ENCODE data around the gene TDRD10.

TDRD10 gene

DNA sequence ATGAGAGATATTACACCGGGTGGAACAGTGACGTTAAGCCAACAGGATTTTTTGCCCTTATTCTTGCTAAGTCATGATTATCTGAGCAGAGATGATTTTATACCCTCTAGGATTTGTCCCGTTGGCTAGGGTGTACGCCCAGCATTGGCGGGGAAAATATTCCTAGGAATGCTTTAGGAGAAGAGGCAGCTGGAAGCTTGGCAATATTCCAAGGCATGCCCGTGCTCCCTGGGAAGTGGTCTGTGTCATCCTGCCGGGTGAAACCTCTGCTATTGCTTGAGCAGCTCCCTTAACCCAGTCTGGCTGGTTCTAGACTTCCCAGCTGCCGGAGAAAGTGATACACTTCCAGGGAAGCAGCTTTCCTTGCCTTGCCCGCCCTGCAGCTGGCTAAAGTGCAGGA, 81.8 kb downstream of the TDRD10 start:
- TF ChIP-seq CTCF (IDR thresholded peaks at IDR 0.05) (no peak), ZFX (IDR thresholded peaks at IDR 0.05; ENCODE audit: borderline replicate concordance) (no peak)
- no peak overlapping the region for H3K27ac ChIP-seq

GRCh38 chr1:154584267-154584994, 82.4 kb downstream of the TDRD10 start:
- H3K27ac ChIP-seq = no peak overlapping the region
- TF ChIP-seq ZFX (IDR thresholded peaks at IDR 0.05; ENCODE audit: borderline replicate concordance) (no peak), CTCF (IDR thresholded peaks at IDR 0.05) (no peak)

DNA sequence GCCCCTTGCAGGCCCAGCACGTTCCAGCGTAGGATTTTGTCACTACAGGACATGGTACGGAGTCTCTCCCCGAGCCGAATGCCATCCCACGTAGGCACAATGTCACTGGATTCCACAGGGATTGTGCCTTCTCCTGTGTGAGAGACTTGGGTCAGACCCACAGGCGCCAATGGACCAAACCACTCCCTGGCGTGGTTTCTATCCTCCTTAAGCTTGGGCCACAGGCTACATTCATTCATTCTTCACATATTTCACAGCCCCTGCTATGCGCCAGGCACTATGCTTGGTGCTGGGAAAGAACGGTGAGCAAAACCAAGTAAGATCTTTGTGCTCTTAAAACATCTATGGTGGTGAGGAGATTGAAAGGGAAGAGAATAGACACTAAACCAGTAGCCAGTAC, 84.2 kb downstream of the TDRD10 start:
- no peak overlapping the region for H3K27ac ChIP-seq
- TF ChIP-seq CTCF (IDR thresholded peaks at IDR 0.05) = no peak
- no peak for TF ChIP-seq ZFX (IDR thresholded peaks at IDR 0.05; ENCODE audit: borderline replicate concordance)

DNA sequence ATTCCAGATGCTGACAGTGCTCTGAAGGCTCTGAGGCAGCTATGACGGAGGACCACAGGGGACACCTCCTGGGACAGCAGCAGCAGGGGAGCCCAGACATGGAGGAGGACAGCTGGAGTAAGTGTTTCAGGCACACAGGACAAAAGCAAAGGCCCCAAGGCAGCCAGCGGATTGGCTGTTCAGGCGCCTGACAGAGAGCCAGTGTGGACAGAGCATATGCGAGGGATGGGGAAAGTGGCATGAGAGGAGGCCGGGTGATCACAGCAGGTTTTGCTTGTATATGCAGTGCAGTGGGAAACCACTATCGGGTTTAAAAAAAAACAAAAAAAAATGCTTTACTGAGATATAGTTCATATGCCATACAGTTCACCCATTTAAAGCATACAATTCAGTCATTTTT, 84.6 kb downstream of the TDRD10 start:
- TF ChIP-seq CTCF (IDR thresholded peaks at IDR 0.05) (no peak), ZFX (IDR thresholded peaks at IDR 0.05; ENCODE audit: borderline replicate concordance) (no peak)
- no peak overlapping the region for H3K27ac ChIP-seq

DNA sequence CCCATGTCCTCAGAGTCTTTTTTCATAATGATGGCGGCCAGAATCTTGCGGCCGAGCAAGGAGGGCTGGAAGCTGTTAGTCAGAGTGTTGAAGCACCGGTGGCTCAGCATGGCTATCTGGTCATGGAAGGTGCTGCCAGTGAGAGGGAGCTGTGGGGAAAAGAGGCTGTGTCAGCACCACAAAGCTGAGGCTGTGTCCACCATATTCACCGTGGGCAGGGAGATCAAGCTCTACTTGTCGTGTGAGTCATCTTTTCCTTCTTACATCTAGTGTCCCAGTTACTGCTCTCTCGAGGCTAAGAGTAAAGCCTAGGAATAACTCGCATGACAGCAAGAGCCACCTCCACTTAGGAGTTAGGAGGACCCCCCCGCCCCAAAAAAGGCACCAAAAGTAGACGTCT, 87.8 kb downstream of the TDRD10 start:
- H3K27ac ChIP-seq = no peak overlapping the region
- TF ChIP-seq CTCF (IDR thresholded peaks at IDR 0.05) (no peak), ZFX (IDR thresholded peaks at IDR 0.05; ENCODE audit: borderline replicate concordance) (no peak)

GRCh38 chr1:154590756-154591155, 88.7 kb downstream of the TDRD10 start:
- no peak overlapping the region for H3K27ac ChIP-seq
- TF ChIP-seq CTCF (IDR thresholded peaks at IDR 0.05) = no peak

DNA sequence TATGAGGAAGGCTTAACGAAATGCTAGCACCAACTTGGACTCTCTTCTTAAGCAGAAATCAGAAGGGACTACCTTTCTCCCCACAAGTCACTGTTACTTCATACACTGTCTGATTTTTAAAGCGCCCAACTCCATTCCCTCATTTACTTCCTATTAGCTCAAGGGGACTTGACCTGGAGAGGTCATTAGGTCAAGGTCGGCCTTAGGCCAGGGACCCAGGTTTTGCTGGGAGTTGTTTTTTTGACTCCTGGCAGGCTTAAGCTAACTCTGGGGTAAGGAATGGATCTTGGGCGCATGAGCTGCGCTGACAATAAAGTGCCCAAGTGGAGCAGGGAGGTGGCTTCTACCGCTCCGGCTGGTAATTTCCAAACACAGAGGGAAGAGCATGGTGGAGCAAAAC, 89.2 kb downstream of the TDRD10 start:
- TF ChIP-seq CTCF (IDR thresholded peaks at IDR 0.05) = no peak
- H3K27ac ChIP-seq = no peak overlapping the region

All from 22Rv1 (cell line).